Suppressor macrophage treated with lipopolysaccharide for 4 hours (primary cell): Measurements from ENCODE around the gene ST7.
A peak's percentile ranks its signal among the peaks of the same experiment; 100 is the strongest.

Source experiments
- DNase-seq: peaks from one replicate; pipeline ENCODE4 v3.0.0-alpha.2; 2020

ST7 gene

GRCh38 chr7:117134411-117134810 lies 181.1 kb downstream of the ST7 start:
- no peak for DNase-seq

- peak; percentile 60 for DNase-seq
Measured at GRCh38 chr7:117134889-117135552, 181.7 kb downstream of the ST7 start.

- no peak for DNase-seq
Measured at GRCh38 chr7:117135553-117135891, 182.2 kb downstream of the ST7 start.

GRCh38 chr7:117137868-117138267 lies 184.6 kb downstream of the ST7 start:
- DNase-seq: no peak

GRCh38 chr7:117138495-117138894 lies 185.2 kb downstream of the ST7 start:
- no peak for DNase-seq

- peak; percentile 54 for DNase-seq
Measured at GRCh38 chr7:117138981-117139380, 185.7 kb downstream of the ST7 start.

- no peak for DNase-seq
Measured at GRCh38 chr7:117139397-117139984, 186.2 kb downstream of the ST7 start.

GRCh38 chr7:117140921-117141320 lies 187.6 kb downstream of the ST7 start:
- no peak for DNase-seq

- DNase-seq: no peak
Measured at GRCh38 chr7:117143066-117143465, 189.8 kb downstream of the ST7 start.

GRCh38 chr7:117143580-117143979 lies 190.3 kb downstream of the ST7 start:
- DNase-seq: no peak

GRCh38 chr7:117145333-117145732 lies 192.0 kb downstream of the ST7 start:
- no peak for DNase-seq

GRCh38 chr7:117146059-117146458 lies 192.8 kb downstream of the ST7 start:
- peak; percentile 19 for DNase-seq

GRCh38 chr7:117146511-117146910 lies 193.2 kb downstream of the ST7 start:
- DNase-seq: no peak

GRCh38 chr7:117148971-117149370 lies 195.7 kb downstream of the ST7 start:
- no peak for DNase-seq

- DNase-seq: no peak
Measured at GRCh38 chr7:117149692-117150091, 196.4 kb downstream of the ST7 start.

- no peak for DNase-seq
Measured at GRCh38 chr7:117152213-117153007, 199.1 kb downstream of the ST7 start.

- no peak for DNase-seq
Measured at GRCh38 chr7:117153016-117153545, 199.8 kb downstream of the ST7 start.

- no peak for DNase-seq
Measured at GRCh38 chr7:117154721-117155120, 201.4 kb downstream of the ST7 start.

- DNase-seq: no peak
Measured at GRCh38 chr7:117155694-117156093, 202.4 kb downstream of the ST7 start.

GRCh38 chr7:117157241-117158209 lies 204.2 kb downstream of the ST7 start:
- no peak for DNase-seq

- no peak for DNase-seq
Measured at GRCh38 chr7:117158941-117159697, 205.8 kb downstream of the ST7 start.

GRCh38 chr7:117163101-117163500 lies 209.8 kb downstream of the ST7 start:
- no peak for DNase-seq
